Measurements from ENCODE around the gene PCDH1.
"Not testable (repeated sequence)": the region's sequence is repeated elsewhere in the genome, so short reads cannot be mapped to it uniquely, and the experiment has no call there.

The PCDH1 gene

GRCh38 chr5:141840826-141841360, 37.3 kb downstream of the PCDH1 start:
- no peak for DNase-seq (ENCODE audit: extremely low spot score, insufficient read length, low read depth)
- no peak for FAIRE-seq

GRCh38 chr5:141840280-141840812, 37.9 kb downstream of the PCDH1 start:
- DNase-seq (ENCODE audit: extremely low spot score, insufficient read length, low read depth): no peak
- no peak for FAIRE-seq

- FAIRE-seq: no peak
- no peak for DNase-seq (ENCODE audit: extremely low spot score, insufficient read length, low read depth)
Measured at GRCh38 chr5:141839015-141839513, 39.1 kb downstream of the PCDH1 start.

- DNase-seq (ENCODE audit: extremely low spot score, insufficient read length, low read depth) (no peak), FAIRE-seq (no peak)
Measured at GRCh38 chr5:141838326-141839014, 39.7 kb downstream of the PCDH1 start.

GRCh38 chr5:141835928-141836670, 42.1 kb downstream of the PCDH1 start:
- DNase-seq (ENCODE audit: extremely low spot score, insufficient read length, low read depth) (no peak), FAIRE-seq (no peak)

GRCh38 chr5:141834331-141834730, 43.9 kb downstream of the PCDH1 start:
- no peak for FAIRE-seq
- DNase-seq (ENCODE audit: extremely low spot score, insufficient read length, low read depth): no peak

GRCh38 chr5:141832131-141832530, 46.1 kb downstream of the PCDH1 start:
- FAIRE-seq (no peak), DNase-seq (ENCODE audit: extremely low spot score, insufficient read length, low read depth) (no peak)

GRCh38 chr5:141828162-141828561, 50.0 kb downstream of the PCDH1 start:
- FAIRE-seq (no peak), DNase-seq (ENCODE audit: extremely low spot score, insufficient read length, low read depth) (no peak)

GRCh38 chr5:141826674-141827073, 51.5 kb downstream of the PCDH1 start:
- no peak for FAIRE-seq
- DNase-seq (ENCODE audit: extremely low spot score, insufficient read length, low read depth): no peak

GRCh38 chr5:141825791-141826560, 52.2 kb downstream of the PCDH1 start:
- DNase-seq (ENCODE audit: extremely low spot score, insufficient read length, low read depth): no peak
- FAIRE-seq: peak; percentile 56

GRCh38 chr5:141825241-141825671, 53.0 kb downstream of the PCDH1 start:
- DNase-seq (ENCODE audit: extremely low spot score, insufficient read length, low read depth): no peak
- no peak for FAIRE-seq

- DNase-seq (ENCODE audit: extremely low spot score, insufficient read length, low read depth) (no peak), FAIRE-seq (no peak)
Measured at GRCh38 chr5:141824717-141825116, 53.5 kb downstream of the PCDH1 start.

GRCh38 chr5:141823056-141823455, 55.2 kb downstream of the PCDH1 start:
- DNase-seq (ENCODE audit: extremely low spot score, insufficient read length, low read depth) (no peak), FAIRE-seq (no peak)

- FAIRE-seq (no peak), DNase-seq (ENCODE audit: extremely low spot score, insufficient read length, low read depth) (no peak)
Measured at GRCh38 chr5:141822144-141822543, 56.1 kb downstream of the PCDH1 start.

- DNase-seq (ENCODE audit: extremely low spot score, insufficient read length, low read depth): no peak
- no peak for FAIRE-seq
Measured at GRCh38 chr5:141821430-141821925, 56.7 kb downstream of the PCDH1 start.

- DNase-seq (ENCODE audit: extremely low spot score, insufficient read length, low read depth); FAIRE-seq: not testable (repeated sequence)
Measured at GRCh38 chr5:141820686-141821085, 57.5 kb downstream of the PCDH1 start.

- no peak for FAIRE-seq
- no peak for DNase-seq (ENCODE audit: extremely low spot score, insufficient read length, low read depth)
Measured at GRCh38 chr5:141817631-141818030, 60.6 kb downstream of the PCDH1 start.

- no peak for DNase-seq (ENCODE audit: extremely low spot score, insufficient read length, low read depth)
- FAIRE-seq: no peak
Measured at GRCh38 chr5:141816598-141817399, 61.4 kb downstream of the PCDH1 start.

GRCh38 chr5:141815796-141816180, 62.4 kb downstream of the PCDH1 start:
- no peak for DNase-seq (ENCODE audit: extremely low spot score, insufficient read length, low read depth)
- no peak for FAIRE-seq

Measured in GM18507 (cell line).